Vagina (tissue), 2 donors: ENCODE measurements around the gene ACAD8. TPM values are rescaled to one million over a fixed set of nuclear protein-coding genes. Genes with fewer than 3 reads are reported as not detected.
"Not testable (repeated sequence)": the region's sequence is repeated elsewhere in the genome, so short reads cannot be mapped to it uniquely, and the experiment has no call there.

ENCODE experiments used
- DNase-seq, 2 donors: peaks; one replicate each; pipeline ENCODE4 v3.0.0-alpha.2; 2017; ENCODE audit errors: extremely low spot score in 2 of 2
- H3K27ac ChIP-seq: fragments of 200-600 bp; sonication (generic); one replicate; pipeline ENCODE4 v1.5.1; 2019
- H3K27me3 ChIP-seq: fragments of 200-600 bp; sonication (generic); one replicate; pipeline ENCODE4 v1.5.1; 2019
- H3K36me3 ChIP-seq, 2 donors: fragments of 200-600 bp; sonication (generic); one replicate each; pipeline ENCODE4 v1.5.1; 2017 to 2019
- H3K4me1 ChIP-seq: fragments of 200-600 bp; sonication (generic); one replicate; pipeline ENCODE4 v1.5.1; 2019
- H3K4me3 ChIP-seq, 2 donors: fragments of 200-600 bp; sonication (generic); 1 replicate in 1 of 2; 2 replicates in 1 of 2; pipeline ENCODE4 v1.5.1; 2016 to 2019
- H3K9me3 ChIP-seq: fragments of 200-600 bp; sonication (generic); one replicate; pipeline ENCODE4 v1.5.1; 2019
- CTCF ChIP-seq, 3 experiments: fragments of 450-650 bp in 2 of 3; fragments of 200-600 bp in 1 of 3; sonication (generic) in 1 of 3; IDR thresholded peaks; one replicate each; pipeline ENCODE4 v1.5.1; 2017 to 2019; ENCODE audit warnings: antibody characterized with exemption in 3 of 3, mild to moderate bottlenecking in 2 of 3, moderate library complexity in 2 of 3
- POLR2A ChIP-seq, 2 donors: fragments of 450-650 bp; IDR thresholded peaks; one replicate each; pipeline ENCODE4 v1.6.1; 2017; ENCODE audit warnings: antibody characterized with exemption in 2 of 2, mild to moderate bottlenecking in 2 of 2, moderate library complexity in 2 of 2
- POLR2AphosphoS5 ChIP-seq, 2 donors: sonication (generic); formaldehyde crosslinking; IDR thresholded peaks; one replicate each; pipeline ENCODE4 v1.9.0; 2017; ENCODE audit warnings: antibody characterized with exemption in 2 of 2, mild to moderate bottlenecking in 2 of 2, low read depth in 1 of 2; ENCODE audit not compliant: insufficient read depth in 1 of 2
- intact Hi-C: fragments of 100-400 bp; cut with DNase I; formaldehyde crosslinking; loops from one replicate; pipeline ENCODE4 v1.15.1; 2023
- total RNA-seq: library from RNA; depleted of rRNA; stranded (reverse); fragments of >200 nt; gene quantifications from one replicate; pipeline ENCODE4 v1.2.3, GENCODE V29; 2016

Gene ACAD8
- total RNA-seq, 1 donor from 2014 or later, result 31.9 TPM

- TF ChIP-seq POLR2A (IDR thresholded peaks at IDR 0.05) (no peak), CTCF (IDR thresholded peaks at IDR 0.05) (no peak), POLR2AphosphoS5 (IDR thresholded peaks at IDR 0.05; ENCODE audit: insufficient read depth in 1 of 2, low read depth in 1 of 2) (no peak)
- peaks cover 0 to 47% of the 10 kb centered on the region in 2 donors for H3K36me3 ChIP-seq
- H3K27ac ChIP-seq, result no peak overlapping the region
- no peaks in the 10 kb centered on the region for H3K27me3 ChIP-seq
- DNase-seq, result no peak
- intact Hi-C loops, result no loop called here
- no peak overlapping the region for H3K4me3 ChIP-seq
- H3K4me1 ChIP-seq, result peaks cover 16% of the 10 kb centered on the region
- no peaks in the 10 kb centered on the region for H3K9me3 ChIP-seq
Measured at GRCh38 chr11:134248910-134249480, 4.4 kb upstream of the ACAD8 start.

- intact Hi-C loops, result no loop called here
- H3K36me3 ChIP-seq, result peaks cover 0 to 37% of the 10 kb centered on the region in 2 donors
- no peak for DNase-seq
- TF ChIP-seq CTCF (IDR thresholded peaks at IDR 0.05), result no peak
- no peak for TF ChIP-seq POLR2AphosphoS5 (IDR thresholded peaks at IDR 0.05; ENCODE audit: insufficient read depth in 1 of 2, low read depth in 1 of 2)
- TF ChIP-seq POLR2A (IDR thresholded peaks at IDR 0.05), result no peak
- peaks cover 24% of the 10 kb centered on the region for H3K4me1 ChIP-seq
- no peaks in the 10 kb centered on the region for H3K9me3 ChIP-seq
- no peaks in the 10 kb centered on the region for H3K27me3 ChIP-seq
- no peak overlapping the region for H3K4me3 ChIP-seq
- H3K27ac ChIP-seq, result no peak overlapping the region
Measured at GRCh38 chr11:134250246-134250645, 3.1 kb upstream of the ACAD8 start.

GRCh38 chr11:134250675-134251074 lies 2.7 kb upstream of the ACAD8 start:
- TF ChIP-seq CTCF (IDR thresholded peaks at IDR 0.05) (no peak), POLR2AphosphoS5 (IDR thresholded peaks at IDR 0.05; ENCODE audit: insufficient read depth in 1 of 2, low read depth in 1 of 2) (no peak), POLR2A (IDR thresholded peaks at IDR 0.05) (no peak)
- Histone ChIP-seq H3K4me3 (no peak overlapping the region), H3K36me3 (peaks cover 0 to 32% of the 10 kb centered on the region in 2 donors), H3K4me1 (peaks cover 24% of the 10 kb centered on the region), H3K27ac (no peak overlapping the region), H3K27me3 (no peaks in the 10 kb centered on the region), H3K9me3 (no peaks in the 10 kb centered on the region)
- intact Hi-C loops, result no loop called here
- no peak for DNase-seq

- Histone ChIP-seq H3K9me3 (no peaks in the 10 kb centered on the region), H3K4me1 (peaks cover 24% of the 10 kb centered on the region), H3K27me3 (no peaks in the 10 kb centered on the region), H3K36me3 (peaks cover 0 to 15% of the 10 kb centered on the region in 2 donors), H3K27ac (peak overlapping the region; percentile 37), H3K4me3 (peak overlapping the region; percentile 92 to 98)
- no peak for TF ChIP-seq POLR2AphosphoS5 (IDR thresholded peaks at IDR 0.05; ENCODE audit: insufficient read depth in 1 of 2, low read depth in 1 of 2)
- no peak for DNase-seq
- intact Hi-C loops, result no loop called here
Measured at GRCh38 chr11:134252346-134253187, 801 bp upstream of the ACAD8 start.

GRCh38 chr11:134254433-134255183 lies 1.2 kb downstream of the ACAD8 start:
- H3K4me1 ChIP-seq, result peaks cover 24% of the 10 kb centered on the region
- no peaks in the 10 kb centered on the region for H3K27me3 ChIP-seq
- peak overlapping the region; percentile 92 to 98 for H3K4me3 ChIP-seq
- intact Hi-C loops, result no loop called here
- H3K9me3 ChIP-seq, result no peaks in the 10 kb centered on the region
- H3K27ac ChIP-seq, result no peak overlapping the region
- no peak for DNase-seq
- H3K36me3 ChIP-seq, result peaks cover 0 to 8% of the 10 kb centered on the region in 2 donors
- TF ChIP-seq POLR2A (IDR thresholded peaks at IDR 0.05) (no peak), CTCF (IDR thresholded peaks at IDR 0.05) (no peak), POLR2AphosphoS5 (IDR thresholded peaks at IDR 0.05; ENCODE audit: insufficient read depth in 1 of 2, low read depth in 1 of 2) (no peak)

GRCh38 chr11:134255184-134255561 lies 1.8 kb downstream of the ACAD8 start:
- H3K27me3 ChIP-seq, H3K27ac ChIP-seq, DNase-seq, H3K4me3 ChIP-seq, H3K9me3 ChIP-seq, intact Hi-C loops: not testable (repeated sequence)
- peaks cover 0 to 11% of the 10 kb centered on the region in 2 donors for H3K36me3 ChIP-seq
- H3K4me1 ChIP-seq, result peaks cover 24% of the 10 kb centered on the region
